GM18519 (cell line): ENCODE measurements around the gene NLK.

Source experiments
- ATAC-seq: cut with Tn5 transposase; IDR thresholded peaks from one replicate; pipeline ENCODE4 v1.9.1; 2021; ENCODE audit warnings: mild to moderate bottlenecking, moderate library complexity; ENCODE audit not compliant: unreplicated experiment, low FRiP score

NLK gene

DNA sequence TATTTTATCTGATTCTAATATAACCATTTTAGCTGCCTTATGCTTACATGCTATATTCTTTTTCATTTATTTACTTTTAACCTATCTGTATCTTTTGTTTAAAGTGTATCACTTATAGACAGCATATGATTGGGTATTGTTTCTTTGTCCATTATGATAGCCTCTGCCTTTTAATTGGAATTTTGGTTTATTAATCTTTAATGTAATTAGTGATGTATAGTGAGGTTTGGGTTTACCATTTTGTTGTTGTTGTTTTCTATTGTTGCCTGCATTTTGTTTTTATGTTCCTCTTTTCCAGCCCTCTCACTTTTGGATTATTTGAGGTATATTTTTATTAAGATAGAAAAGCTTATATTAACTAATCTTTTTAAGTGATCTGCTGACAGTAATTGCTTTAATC, 59.4 kb downstream of the NLK start:
- no peak for ATAC-seq

DNA sequence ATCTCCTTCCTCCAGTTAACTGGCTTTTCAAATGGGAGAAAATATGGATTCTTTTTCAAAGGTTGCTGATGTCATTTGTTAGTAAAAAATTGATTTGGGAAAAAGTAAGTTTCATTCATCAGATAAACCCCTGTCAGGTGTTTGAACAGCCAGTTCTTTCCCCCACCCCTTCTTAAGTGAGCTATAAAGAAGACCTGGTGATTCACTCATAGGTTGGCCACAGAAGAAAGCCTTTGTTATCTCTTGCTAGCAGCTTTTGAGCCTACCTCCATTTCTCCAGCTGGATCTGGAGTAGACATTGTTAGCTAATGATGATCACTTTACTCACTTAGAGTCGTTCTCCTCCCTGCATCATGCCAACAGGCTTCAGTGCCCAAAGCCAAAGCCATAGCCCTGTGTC, 63.0 kb downstream of the NLK start:
- ATAC-seq: no peak

DNA sequence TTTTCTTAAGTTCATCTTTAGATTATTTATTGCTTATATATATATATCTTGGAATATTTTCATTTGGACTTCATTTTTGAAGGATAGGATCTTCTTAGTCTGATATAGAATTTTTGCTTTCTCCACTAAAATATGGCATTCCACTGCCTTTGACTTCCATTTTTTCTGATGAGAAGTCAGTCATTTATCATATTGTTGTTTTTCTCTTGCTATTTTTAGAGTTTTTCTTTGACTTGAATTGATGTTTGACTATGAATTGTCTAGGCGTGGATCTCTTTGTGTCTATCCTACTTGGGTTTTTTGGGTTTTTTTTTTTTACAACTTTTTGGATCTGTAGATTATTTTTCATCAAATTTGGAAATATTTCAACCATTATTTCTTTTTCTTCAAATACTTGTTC, 67.7 kb downstream of the NLK start:
- no peak for ATAC-seq

DNA sequence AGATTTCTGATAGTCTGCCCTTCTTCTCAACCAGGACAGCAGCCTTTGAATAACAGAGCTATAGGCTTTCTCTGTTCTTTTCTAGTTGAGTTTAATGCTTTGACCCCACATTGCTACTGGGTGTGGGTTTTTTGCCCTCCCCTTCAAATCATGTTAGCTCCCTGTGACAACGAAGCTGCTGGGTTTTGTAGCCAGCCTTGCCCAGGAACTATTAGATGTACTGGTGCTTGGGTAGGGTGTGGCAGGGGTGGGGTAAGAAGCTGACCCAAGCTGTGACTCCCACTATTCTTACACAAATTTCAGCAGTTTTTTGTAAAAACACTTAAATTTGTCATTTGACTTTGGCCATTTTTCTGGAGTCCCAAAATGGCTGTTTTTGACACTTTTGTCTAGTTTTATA, 69.7 kb downstream of the NLK start:
- ATAC-seq: no peak

DNA sequence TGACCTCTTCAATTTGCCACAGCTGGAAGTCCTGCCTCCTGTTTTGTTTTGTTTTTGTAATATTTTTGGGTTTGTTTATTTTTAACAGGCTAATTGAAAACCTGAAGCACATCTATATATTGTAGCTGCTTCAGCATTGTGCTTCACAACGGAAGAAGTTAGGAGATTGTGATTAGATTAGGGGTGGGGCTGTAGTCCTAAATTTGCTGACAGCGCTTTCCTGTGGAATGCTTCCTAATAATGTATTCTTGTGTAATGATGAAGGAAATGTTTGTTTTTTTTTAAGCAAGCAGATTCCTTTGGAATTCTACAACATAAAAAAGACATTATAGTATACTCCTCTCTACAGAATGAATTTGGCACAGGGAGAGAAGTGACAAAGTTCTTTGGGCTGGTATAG, 70.1 kb downstream of the NLK start:
- ATAC-seq: no peak

DNA sequence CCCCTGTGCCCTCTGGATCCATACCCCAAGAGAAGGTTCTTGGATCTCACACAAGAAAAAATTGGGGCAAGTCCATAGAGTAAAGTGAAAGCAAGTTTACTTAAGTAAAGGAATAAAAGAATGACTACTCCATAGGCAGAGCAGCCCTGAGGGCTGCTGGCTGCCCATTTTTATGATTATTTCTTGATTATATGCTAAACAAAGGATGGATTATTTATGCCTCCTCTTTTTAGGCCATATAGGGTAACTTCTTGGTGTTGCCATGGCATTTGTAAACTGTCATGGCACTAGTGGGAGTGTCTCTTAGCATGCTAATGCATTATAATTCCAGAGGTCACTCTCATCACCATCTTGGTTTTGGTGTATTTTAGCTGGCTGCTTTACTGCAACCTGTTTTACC, 70.8 kb downstream of the NLK start:
- ATAC-seq: no peak

DNA sequence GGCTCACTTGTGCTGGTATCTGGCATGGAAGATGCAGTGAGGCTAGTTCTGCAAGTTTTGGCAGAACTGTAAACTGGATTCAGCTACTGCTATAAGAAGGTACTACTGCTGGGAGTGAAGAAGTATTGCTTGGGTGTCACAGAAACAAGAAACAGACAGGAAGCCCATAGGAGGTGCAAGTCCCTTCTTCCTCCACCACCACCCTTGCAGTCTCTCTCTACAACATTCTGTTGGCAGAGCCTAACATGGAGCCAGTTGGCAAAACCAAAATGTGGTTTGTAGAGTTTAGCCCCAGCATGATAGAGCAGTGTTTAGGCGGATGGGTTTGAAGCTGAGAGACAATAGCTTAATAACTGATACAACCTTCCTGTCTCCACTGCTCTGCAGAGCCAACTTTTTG, 72.6 kb downstream of the NLK start:
- no peak for ATAC-seq

DNA sequence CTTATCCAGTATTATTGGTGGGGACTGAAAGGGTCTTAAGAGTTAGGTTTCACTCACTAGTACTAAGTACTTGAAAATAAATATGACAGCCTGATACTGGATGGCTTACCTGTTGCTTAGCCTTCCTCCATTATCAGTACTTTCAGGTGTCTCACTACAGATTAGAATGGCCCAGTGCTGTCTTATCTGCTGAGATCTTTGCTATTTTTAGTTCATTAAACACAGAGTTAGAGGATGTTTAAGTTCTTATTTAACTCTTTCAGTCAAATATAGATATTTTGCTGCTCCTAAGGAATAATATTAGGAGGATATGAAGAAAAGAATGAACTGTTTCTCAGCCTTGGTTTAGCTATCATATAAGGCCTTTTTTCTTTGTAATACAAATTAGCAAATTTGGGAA, 74.8 kb downstream of the NLK start:
- no peak for ATAC-seq

DNA sequence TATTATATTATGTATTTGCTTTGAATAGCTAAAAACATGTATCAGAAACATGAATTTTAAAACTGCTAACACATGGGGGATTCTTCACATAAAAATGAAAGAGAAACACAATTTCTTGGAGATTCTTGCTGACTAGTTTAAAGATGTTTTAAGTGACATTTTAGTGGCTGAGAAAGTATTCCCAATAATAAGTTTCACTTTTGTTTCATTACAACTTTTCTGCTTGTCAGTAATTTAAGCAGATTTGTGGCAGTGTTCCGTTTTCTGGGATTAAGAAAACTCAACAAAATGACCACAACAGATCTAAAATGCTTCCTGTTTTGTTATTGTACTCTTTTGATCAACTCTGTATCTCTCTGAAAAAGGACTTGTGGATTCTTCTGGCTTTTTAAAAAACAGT, 75.9 kb downstream of the NLK start:
- no peak for ATAC-seq

DNA sequence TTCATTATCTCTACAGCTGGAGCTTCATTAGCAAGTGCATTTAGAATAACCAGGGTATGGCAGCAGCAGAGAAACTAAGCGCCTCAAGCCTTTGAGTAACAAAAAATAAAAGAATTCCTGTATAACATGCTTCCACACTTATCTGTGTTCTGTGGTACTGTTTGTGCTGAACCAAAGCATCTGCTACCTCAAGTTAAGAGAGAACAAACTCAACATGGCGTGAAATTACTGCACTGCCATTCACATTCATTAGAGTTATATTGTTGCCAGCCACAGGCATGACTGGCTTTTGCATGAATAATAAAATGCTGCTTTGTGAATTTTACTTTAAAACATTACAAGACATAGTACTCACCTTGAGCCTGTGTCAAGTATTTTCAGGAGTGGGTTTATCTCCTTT, 76.6 kb downstream of the NLK start:
- no peak for ATAC-seq

DNA sequence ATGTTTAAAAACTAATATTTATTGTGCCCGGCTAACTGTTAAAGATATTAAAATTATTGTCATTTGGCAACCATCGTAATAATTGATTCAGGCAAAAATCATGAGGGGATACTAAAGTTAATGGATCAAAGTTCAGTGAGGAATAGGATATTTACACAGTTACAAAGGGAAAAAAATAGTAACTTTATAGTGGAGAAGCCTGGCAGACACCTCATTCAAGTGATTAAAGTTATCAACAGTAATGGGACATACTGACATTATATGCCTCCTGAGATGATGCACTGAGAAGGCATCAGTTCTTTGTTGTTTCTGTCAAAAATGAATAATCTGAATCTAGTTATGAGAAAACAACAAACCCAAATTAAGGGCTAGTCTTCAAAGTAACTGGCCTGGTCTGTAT, 77.1 kb downstream of the NLK start:
- ATAC-seq: no peak

DNA sequence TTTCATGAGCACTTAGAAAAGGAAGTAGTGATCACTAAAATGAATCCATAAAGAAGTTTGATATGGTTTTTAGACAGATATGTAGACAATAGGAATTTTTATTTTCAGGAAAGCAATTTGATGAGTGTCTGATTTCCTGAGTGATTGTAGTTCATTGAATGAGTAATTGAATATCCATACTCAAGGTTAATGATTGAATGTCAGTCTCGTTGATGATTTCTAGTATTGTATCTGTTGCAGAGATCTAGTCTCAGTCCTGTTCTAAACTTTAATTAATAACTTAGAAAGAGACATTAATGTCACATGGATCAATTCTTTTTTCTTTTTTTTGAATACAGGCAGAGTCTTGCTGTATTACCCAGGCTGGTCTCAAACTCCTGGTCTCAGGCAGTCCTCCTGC, 78.3 kb downstream of the NLK start:
- no peak for ATAC-seq

DNA sequence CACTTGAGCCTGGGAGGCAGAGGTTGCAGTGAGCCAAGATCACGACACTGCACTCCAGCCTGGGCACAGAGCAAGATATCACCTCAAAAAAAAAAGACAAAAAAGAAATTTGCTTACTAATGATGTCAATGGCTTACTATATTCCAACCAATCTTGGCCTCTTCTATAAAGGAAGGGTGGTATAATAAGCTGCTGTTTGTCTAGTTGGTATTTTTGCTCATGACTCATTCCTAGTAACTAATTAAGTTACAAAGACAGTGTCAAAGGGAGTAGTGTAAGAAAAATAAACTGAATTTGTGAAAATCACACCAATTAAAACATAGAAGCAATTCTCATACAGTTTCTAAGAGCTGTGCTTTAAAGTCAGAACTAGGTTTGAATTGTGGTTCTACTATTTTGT, 82.5 kb downstream of the NLK start:
- no peak for ATAC-seq

DNA sequence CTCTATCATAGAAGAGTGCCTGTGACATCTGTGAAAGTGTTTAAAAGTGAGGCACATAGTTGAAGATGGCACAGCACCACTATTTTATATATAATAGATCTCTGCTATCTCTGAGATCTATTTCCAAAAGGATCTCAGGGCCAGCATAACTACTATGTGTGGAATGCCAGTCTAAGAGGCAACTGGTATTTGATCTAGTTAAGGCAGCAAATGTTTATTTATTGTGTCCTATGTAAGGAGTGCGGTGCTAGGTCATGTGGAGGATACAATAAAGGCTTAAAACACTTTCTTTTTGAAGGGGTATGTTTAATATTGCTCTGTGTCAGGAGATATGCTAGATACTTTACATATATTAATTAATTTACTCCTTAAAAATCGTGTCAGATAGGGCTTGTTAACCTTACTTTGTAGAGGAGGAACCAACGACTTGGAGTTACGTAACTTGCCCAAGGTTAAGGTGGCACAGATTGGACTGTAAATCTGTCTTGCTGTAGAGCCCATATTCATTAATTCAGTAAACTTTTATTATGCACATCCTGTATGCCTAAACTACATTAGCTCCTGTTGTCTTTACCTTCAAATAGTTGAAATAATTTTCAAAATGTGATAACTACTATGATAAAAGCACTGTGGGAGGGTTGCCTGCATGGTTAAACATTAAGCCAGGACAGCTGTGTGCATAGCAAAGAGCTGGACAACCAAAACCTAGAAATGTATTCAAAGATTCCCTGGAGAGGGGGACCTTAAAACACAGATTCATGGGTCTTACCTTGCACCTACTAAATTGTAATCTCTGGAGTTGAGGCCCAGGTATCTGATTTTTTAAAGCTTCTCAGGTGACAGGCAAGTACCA, 83.3 kb downstream of the NLK start:
- no peak for ATAC-seq

DNA sequence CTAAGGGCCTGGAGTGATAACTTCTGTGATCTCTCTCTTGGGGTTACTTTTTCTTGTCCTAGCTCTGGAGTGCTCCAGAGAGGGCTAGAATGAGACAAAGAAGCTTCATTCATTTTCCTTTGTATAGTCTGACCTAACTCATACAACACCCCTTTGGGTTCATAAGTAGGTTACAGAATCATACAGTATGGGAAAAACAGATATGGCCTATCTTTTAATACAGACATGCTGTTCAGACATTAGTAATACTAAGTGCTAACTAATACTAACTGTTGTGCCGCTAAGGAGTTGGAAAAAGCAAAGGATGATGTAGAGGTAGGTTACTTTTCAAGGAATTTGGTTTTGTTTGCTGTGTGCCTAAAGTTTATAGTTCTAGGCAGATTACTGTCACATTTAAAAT, 84.7 kb downstream of the NLK start:
- no peak for ATAC-seq

DNA sequence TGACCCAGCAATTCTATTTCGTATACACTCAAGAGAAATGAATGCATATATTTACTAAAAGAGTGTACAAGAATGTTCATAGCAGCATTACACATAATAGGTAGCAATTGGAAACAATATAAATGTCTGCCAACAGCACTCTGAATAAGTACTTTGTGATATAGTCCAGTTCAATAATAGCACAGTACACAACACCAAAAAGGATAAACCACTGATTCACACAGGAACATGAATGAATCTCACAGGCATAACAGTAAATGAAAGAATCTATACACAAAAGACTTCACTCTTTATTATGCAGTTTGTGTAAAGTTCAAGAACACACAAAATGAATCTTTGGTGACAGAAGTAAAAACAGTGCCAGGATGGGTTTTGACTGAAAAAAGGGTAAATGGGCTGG, 86.3 kb downstream of the NLK start:
- no peak for ATAC-seq

DNA sequence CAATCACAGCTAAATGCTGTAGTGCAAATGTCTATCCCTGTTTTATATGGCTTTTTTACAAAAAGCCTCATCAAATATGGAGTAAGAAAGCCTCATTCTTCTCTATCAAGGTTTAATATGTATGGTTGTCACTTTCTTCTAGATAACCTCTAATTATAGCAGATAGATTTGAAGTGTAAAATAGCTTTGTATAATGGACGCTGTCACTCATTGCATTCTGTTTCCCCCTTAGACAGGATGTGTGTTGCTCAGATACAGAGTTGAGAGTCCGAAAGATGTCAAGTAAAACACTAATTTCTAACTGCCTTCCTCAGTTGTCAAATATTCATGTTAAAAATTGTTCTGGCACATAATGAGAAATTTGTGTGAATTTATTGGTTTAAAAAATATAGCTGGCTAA, 88.0 kb downstream of the NLK start:
- ATAC-seq: no peak

DNA sequence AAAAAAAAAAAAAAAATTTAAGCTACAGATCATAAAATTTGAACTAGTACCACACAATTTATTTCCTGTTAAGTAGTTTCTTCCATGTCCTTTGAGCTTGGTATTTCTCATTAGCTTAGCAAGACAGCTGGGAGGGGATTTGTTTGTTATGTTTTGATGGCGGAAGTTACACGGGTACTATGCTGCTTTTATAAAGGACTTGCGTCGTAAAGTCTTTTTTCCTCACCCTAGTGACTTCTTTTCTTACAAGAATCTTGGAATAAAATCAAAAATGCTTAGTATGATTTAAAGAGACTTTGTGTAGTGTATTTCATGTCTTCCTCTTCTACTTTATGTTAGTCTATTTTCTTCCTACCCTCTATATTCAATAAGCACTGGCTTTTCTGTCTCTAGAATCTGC, 89.1 kb downstream of the NLK start:
- no peak for ATAC-seq

DNA sequence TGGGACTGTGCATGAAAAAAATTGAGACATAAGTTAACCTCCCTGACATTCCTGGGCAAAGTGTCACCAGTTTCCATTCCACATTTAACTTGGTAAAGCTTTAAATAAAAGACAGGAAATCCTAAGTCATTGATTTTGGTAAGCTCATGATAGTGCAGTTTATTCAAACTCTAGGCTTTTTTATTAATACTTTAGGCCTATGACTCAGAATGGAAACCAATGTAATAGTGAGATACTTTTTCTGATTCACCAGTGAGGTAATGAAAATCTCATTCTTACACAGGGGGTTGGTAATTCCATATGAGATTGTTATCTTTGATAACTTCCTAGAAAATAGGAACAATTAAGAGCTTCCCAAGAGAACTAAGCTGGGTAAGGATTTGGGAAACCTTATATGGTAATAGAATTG, 91.1 kb downstream of the NLK start:
- no peak for ATAC-seq

DNA sequence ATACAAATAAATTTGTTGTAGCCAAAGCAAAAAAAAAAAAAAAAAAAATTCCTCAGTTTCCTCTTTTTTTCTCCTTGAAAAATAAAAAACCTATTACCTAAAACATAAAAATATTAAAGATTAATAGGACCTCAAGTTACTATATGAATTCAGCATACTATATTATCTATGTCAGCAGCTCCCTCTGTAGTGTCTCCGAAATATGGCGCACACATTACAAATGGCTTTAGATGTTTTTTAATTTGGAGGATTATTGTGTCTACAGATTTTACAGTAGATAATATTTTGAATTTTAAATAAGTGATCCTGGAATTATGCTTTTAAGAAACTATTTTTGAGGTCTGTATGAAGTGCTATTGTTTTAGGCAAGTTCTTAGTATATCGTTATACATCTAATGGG, 94.4 kb downstream of the NLK start:
- no peak for ATAC-seq

DNA sequence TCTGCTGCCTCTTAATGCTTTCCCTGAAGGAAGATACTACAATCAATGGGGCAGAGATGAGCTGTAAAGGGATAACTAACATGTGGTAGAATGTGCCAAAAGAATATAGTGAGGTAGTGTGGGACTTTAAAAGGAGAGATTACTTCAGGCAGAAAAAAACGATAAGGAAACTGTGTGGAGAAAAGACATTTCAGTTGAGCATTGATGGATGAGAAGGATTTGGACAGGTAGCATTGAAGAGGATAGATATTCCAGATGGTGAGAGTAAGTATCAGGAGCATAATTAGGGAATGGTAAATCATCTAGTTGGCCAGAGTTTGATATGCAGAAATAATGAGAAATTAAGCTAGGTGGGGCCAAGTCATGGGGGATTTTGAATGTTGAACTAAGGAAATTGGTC, 97.3 kb downstream of the NLK start:
- no peak for ATAC-seq

DNA sequence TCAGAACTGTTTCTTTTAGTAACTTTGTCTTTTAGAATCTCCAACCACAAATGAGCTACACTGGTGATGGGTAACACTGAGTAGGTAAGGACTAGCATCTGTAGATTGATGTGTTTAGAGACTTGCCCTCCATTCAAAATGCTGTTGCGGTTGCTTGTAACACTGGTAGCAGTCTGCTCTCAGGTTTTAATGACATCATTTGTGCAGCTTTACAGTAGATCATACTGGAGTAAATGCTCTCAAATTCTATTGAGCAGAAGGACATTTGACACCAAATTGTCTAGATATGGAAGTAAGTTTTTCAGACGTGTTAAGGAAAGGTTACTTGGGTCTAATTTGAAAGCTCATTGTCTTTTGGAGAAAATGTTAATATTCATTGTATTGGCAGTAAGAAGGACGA, 98.8 kb downstream of the NLK start:
- ATAC-seq: no peak

DNA sequence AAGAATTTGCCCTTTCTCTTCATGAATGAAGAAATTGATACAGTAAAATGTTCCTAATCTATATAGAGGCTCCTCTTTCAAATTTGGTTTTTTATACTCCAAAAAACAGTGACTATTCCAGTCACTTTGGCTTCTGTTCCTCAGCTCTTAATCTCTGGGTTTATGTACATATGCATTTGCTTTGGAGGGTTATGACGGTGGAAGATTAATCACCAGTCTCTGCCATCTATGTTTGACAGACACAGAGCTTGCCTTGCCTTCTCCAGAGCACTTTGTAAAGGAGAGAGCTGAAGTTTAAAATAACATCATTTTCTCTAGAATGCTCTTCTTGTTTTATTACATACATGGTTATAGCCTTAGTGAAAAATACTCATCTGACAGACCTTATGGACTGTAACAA, 99.3 kb downstream of the NLK start:
- no peak for ATAC-seq
